Islet of Langerhans (tissue), 1 donor: ENCODE results near the gene VWDE.
"Not testable (repeated sequence)": the region's sequence is repeated elsewhere in the genome, so short reads cannot be mapped to it uniquely, and the experiment has no call there.

Source experiments
- FAIRE-seq: peaks from one replicate; lab custom pipeline; 2011; peaks lifted over from hg19 to GRCh38; lab: Jason Lieb, UNC

Gene VWDE

GRCh38 chr7:12401538-12402364, 1.9 kb downstream of the VWDE start:
- peak; percentile 84 for FAIRE-seq

- FAIRE-seq, result no peak
These were observed 5.5 kb downstream of the VWDE start for GRCh38 chr7:12398186-12398585.

- FAIRE-seq, result no peak
These were observed 6.0 kb downstream of the VWDE start for GRCh38 chr7:12397671-12398070.

- not testable (repeated sequence) for FAIRE-seq
These were observed 7.0 kb downstream of the VWDE start for GRCh38 chr7:12396670-12397069.

- FAIRE-seq, result no peak
These were observed 11.6 kb downstream of the VWDE start for GRCh38 chr7:12391922-12392615.

GRCh38 chr7:12389089-12389700, 14.5 kb downstream of the VWDE start:
- FAIRE-seq, result peak; percentile 91

- FAIRE-seq, result peak; percentile 70
These were observed 17.3 kb downstream of the VWDE start for GRCh38 chr7:12386313-12386740.

- peak; percentile 97 for FAIRE-seq
These were observed 18.3 kb downstream of the VWDE start for GRCh38 chr7:12385364-12385786.

- peak; percentile 49 for FAIRE-seq
These were observed 20.3 kb downstream of the VWDE start for GRCh38 chr7:12383377-12383776.

- FAIRE-seq, result no peak
These were observed 25.3 kb downstream of the VWDE start for GRCh38 chr7:12378389-12378788.

- no peak for FAIRE-seq
These were observed 26.3 kb downstream of the VWDE start for GRCh38 chr7:12377406-12377805.

GRCh38 chr7:12373580-12374263, 29.9 kb downstream of the VWDE start:
- peak; percentile 27 for FAIRE-seq

- FAIRE-seq, result no peak
These were observed 33.4 kb downstream of the VWDE start for GRCh38 chr7:12370249-12370648.

GRCh38 chr7:12369756-12370155, 33.9 kb downstream of the VWDE start:
- no peak for FAIRE-seq

- no peak for FAIRE-seq
These were observed 34.6 kb downstream of the VWDE start for GRCh38 chr7:12369072-12369471.

GRCh38 chr7:12360948-12361347, 42.7 kb downstream of the VWDE start:
- FAIRE-seq, result no peak

- FAIRE-seq, result no peak
These were observed 45.0 kb downstream of the VWDE start for GRCh38 chr7:12358694-12359093.

GRCh38 chr7:12357508-12357907, 46.2 kb downstream of the VWDE start:
- FAIRE-seq, result no peak

- FAIRE-seq, result no peak
These were observed 51.8 kb downstream of the VWDE start for GRCh38 chr7:12351843-12352242.

GRCh38 chr7:12350971-12351370, 52.7 kb downstream of the VWDE start:
- FAIRE-seq, result no peak

- FAIRE-seq, result no peak
These were observed 66.6 kb downstream of the VWDE start for GRCh38 chr7:12337095-12337494.
